Esophagus mucosa (tissue), 1 donor: ENCODE results near the gene INTS1. TPM values are rescaled to one million over a fixed set of nuclear protein-coding genes. Genes with fewer than 3 reads are reported as not detected.
"Not testable (repeated sequence)": the region's sequence is repeated elsewhere in the genome, so short reads cannot be mapped to it uniquely, and the experiment has no call there.

Source experiments
- ATAC-seq: fragments of 200-7000 bp; cut with Tn5 transposase; one replicate; pipeline ENCODE4 v1.9.1; 2020
- total RNA-seq: library from RNA; stranded (reverse); gene quantifications from one replicate; pipeline ENCODE4 v1.2.4, GENCODE V29; 2023
- donor health status: DM: yes; HTN: yes; CAD: no.

Gene INTS1
- total RNA-seq, 1 donor from 2014 or later, result 50.4 TPM

- no peak for ATAC-seq
Observed at GRCh38 chr7:1459920-1460820, 44.0 kb downstream of the INTS1 start.

DNA sequence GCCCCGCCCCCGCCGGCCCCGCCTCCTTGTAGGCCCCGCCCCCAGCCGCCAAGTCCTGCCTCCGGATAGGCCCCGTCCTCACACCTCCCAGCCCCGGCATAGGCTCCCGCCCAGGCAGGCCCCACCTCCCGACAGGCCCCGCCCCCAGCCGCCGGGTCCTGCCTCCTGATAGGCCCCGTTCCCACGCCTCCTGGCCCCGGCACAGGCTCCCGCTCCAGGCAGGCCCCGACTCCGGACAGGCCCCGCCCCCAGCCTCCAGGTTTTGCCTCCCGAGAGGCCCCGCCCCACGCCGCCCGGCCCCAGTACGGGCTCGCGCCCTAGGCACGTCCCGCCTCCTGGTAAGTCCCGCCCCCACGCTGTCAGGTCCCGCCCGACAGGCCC, 44.7 kb downstream of the INTS1 start:
- peak; percentile 92 for ATAC-seq

- peak; percentile 40 for ATAC-seq
Observed at GRCh38 chr7:1458683-1459511, 45.3 kb downstream of the INTS1 start, which contains the start of gene MICALL2. Gene MICALL2, minus strand, starts transcription at chr7:1459470. Its CDS starts 144 bp downstream, at chr7:1459326.

DNA sequence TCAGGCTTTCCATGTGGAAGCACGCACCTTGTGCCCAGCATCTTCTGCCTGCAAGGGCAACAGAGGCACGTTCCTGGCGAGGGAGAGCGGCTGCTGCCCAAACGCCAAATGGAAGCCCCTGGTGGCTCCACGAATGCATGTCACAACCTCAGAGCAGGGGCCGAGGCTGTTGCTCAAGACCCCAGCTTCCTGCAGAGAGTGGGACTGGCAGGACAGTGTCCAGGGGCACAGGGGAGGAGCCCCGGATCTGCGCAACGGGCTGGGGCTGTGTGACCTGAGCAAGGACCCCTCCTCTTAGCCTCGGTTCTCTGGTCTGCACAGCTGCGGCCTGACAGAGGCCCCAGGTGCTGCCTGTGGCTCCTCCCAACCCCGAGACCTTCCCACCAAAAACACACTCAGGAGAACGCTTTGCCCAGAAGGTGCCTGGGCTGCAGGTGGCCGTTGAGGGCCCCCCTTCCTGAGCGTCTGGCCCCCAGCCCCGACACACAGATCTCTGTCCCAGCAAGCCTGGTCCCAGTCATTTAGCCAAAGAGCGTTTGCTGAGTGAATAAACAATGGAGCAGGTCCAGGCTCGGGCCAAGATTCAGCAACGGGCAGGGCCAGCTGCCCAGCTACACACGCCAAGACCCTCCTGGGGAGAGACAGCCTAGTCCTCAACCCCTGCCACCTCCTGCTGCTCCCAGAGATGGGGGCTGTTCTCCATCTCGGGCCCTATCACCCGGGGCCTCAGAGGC, 46.1 kb downstream of the INTS1 start:
- no peak for ATAC-seq

- ATAC-seq, result no peak
Observed at GRCh38 chr7:1457059-1457948, 46.9 kb downstream of the INTS1 start.

- ATAC-seq, result no peak
Observed at GRCh38 chr7:1455955-1456354, 48.2 kb downstream of the INTS1 start.

DNA sequence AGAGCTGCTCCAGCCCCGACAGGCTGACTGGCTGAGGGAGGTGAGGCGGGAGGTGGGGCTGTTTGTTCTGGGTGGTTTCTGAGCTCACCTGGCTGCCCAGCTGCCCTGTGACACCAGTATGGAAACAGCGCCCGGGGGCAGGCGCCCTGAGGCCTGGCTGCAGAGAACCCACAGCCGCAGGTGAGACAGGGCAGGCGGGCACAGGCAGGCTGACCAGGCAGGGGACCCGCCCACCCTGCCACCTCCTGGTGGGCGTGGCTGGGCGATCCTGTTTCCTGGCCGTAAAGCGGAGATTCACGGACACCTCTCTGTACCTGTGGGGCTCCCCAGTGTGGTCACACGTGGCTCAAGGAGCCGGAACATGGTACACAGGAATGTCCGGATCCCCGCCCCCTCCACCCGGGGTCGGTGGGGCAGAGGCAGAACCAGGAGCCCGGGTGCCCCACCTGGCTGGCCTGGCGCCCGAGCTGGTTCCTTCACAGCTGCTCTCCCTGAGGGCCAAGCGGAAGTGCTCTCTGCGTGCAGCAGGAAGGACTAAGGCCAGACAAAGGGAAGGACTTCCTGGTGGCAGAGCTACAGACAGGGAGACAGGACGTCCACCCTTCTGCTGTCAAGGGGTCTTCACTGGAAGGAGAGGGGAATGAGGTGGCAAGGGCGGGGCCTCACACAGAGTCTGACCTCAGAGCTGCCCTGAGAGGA, 48.8 kb downstream of the INTS1 start:
- peak; percentile 36 for ATAC-seq

DNA sequence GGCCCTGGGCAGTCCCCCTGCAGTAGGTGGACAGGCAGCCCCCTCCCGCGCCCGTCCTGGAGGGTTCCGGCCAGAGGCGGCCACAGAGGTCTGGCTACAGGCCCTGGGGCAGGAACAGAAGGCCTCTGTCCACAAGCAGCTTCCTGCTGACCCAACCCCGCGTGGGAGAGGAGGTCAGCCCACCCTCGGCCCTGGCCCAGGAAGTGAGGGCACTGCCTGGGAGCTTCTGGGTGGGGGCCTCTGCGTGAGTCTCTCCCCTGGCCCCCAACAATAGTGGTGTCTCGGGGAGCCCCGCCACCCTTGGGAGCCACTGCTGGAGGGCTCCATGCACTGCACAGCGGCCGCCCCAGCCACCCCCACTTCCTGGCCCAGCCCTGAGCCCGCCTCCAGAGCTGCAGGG, 49.6 kb downstream of the INTS1 start:
- no peak for ATAC-seq

DNA sequence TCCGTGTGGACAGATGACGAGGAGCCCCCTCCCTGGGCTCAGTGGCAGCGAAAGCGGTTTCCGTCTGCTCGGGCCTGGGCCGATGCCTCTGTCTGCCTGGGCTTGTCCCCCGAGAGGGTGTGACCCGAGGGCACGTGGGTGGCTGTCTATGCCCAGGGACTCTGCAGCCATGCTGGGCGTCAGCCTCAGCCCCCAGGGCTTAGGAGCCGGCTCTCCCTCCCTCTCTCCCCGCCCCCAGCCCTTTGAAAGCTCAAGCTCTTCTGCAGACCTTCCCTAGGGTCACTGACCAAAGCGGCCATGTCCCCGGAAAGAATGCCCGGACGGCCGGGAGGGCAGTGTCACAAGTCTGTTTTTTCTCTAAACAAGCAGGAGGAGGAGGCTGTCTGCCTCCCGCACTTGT, 52.0 kb downstream of the INTS1 start:
- ATAC-seq, result peak; percentile 54

DNA sequence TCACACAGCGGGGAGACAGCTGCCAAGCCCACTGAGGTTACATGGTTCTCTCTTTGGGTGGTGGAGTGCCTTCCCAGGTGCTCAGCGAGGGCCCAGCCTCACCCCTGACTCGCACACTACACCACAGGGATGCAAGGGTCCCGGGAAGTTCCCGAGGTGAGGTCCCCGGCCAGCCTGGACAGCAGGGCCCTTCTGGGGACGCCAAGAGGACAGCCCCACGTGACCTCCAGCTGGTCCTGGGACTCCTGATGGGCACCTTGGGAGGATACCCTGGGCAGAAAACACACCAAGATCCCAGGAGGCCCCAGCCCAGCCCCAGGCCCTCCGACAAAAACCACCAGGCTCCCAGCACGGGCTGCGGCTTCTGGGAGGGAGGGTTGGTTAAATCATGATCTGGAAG, 53.2 kb downstream of the INTS1 start:
- ATAC-seq, result no peak

GRCh38 chr7:1450431-1450830, 53.8 kb downstream of the INTS1 start:
- no peak for ATAC-seq

GRCh38 chr7:1449951-1450350, 54.2 kb downstream of the INTS1 start:
- ATAC-seq, result no peak

DNA sequence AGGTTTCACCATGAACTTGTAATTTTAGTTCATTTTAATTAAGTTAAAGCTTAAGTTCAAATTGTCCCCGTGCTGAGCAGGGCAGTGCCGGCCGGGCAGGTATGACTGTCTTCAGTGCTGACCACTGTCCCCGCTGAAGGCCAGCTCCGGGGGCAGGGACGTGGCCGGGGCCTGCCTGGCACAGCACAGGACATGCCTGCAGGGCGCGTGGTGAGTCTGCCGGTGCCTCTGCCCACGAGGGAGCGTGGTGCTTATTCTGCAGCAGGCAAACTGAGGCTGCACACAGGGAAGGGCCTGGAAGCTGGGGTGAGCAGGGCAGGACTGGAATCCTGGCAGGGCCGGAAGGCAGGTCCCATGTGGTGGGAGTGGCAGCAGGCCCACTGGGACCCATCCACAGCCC, 54.7 kb downstream of the INTS1 start:
- no peak for ATAC-seq

DNA sequence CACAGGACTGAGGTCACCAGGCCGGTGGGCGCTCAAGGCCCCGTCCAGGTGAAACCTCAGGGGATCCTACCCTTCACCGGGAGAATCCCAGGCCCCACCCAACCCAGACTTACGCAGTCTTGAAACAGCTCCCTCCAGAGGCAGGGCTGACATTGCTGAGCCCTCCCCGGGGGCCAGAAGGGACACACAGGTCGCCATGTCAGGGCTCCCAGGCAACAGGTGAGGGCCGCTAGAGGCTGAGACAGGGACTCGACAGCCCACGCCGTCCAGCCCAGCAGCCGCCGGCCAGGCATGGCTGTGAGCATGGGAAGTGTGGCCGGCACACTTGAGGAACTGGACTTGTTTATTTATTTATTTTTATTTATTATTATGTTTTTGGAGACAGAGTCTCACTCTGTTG, 55.2 kb downstream of the INTS1 start:
- ATAC-seq, result no peak

GRCh38 chr7:1447551-1448244, 56.5 kb downstream of the INTS1 start:
- ATAC-seq, result no peak

DNA sequence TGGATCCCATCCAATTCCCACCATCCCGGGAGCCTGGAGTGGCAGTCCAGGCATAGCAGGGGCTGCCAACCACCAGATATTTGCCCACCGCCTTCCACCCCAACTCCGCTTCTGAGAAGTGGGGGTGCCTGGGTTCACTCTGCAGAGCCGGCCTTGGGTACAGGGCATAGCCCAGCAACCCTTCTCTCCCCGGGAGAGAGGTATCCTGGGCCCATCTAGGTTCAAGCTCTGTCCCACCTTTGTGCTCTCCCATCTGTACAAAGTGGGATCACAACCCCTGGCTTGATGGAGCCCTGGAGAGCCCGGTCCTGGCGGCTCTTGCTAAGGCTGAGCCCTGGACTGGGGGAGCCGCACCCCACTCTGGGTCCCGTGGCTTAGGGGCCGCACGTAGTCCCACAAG, 57.1 kb downstream of the INTS1 start:
- ATAC-seq, result no peak

- ATAC-seq, result no peak
Observed at GRCh38 chr7:1446620-1447032, 57.6 kb downstream of the INTS1 start.

DNA sequence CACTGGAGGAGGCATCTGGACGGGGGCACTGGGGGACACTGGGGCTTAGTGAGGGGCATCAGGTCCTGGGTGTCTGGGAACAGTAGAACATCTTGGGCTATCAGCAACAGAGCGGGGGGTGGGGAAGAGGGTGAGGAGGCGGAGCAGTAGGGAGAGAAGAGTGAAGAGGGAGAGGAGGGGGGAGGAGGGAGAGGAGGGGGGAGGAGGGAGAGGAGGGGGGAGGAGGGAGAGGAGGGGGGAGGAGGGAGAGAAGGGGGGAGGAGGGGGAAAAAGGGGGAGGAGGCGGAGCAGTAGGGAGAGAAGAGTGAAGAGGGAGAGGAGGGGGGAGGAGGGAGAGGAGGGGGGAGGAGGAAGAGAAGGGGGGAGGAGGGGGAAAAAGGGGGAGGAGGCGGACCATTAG, 58.2 kb downstream of the INTS1 start:
- ATAC-seq, result not testable (repeated sequence)

DNA sequence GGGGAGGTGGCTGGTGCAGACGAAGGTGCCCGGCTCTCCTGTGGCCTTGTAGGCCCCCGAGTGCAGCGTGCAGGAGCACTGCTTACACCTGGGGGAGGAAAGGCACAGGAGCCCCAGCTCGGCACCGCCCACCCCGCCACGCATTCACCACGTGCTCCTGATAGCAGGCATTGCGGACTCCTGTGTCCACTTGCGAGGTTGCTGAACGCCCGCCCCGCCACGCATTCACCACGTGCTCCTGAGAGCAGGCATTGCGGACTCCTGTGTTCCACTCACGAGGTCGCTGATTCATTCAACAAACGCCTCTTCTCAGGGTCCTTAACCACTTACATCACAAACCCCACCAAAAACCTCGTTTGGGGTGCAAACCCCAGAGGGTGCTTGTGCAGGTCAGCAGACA, 58.8 kb downstream of the INTS1 start:
- no peak for ATAC-seq

- no peak for ATAC-seq
Observed at GRCh38 chr7:1444925-1445322, 59.3 kb downstream of the INTS1 start.
